Spleen (tissue), 11 donors: ENCODE results near the gene PANK1. TPM values are rescaled to one million over a fixed set of nuclear protein-coding genes. Genes with fewer than 3 reads are reported as not detected.

Experiments
- DNase-seq: peaks from one replicate; pipeline ENCODE4 v3.0.0-alpha.2; 2020
- H3K27ac ChIP-seq, 8 donors: fragments of 200-600 bp; sonication (generic) in 7 of 8; 1 replicate in 4 of 8; 2 replicates in 4 of 8; pipeline versions ENCODE4 v1.5.0 to v1.8.0; 2016 to 2021; ENCODE audit warnings: inconsistent platforms in 4 of 8, mild to moderate bottlenecking in 4 of 8, moderate library complexity in 1 of 8
- H3K27me3 ChIP-seq, 7 donors: fragments of 200-600 bp; sonication (generic) in 6 of 7; replicated peaks in 1 of 7; 1 replicate in 4 of 7; 2 replicates in 3 of 7; pipeline versions ENCODE4 v1.5.0 to v1.8.0; 2016 to 2021; ENCODE audit warnings: inconsistent platforms in 3 of 7, mild to moderate bottlenecking in 1 of 7
- H3K36me3 ChIP-seq, 6 donors: fragments of 200-600 bp; sonication (generic) in 5 of 6; 1 replicate in 4 of 6; 2 replicates in 2 of 6; pipeline versions ENCODE4 v1.5.0 to v1.8.0; 2016 to 2021; ENCODE audit warnings: inconsistent platforms in 2 of 6
- H3K4me1 ChIP-seq, 6 donors: fragments of 200-600 bp; sonication (generic) in 5 of 6; 1 replicate in 3 of 6; 2 replicates in 3 of 6; pipeline versions ENCODE4 v1.5.0 to v1.8.0; 2016 to 2021; ENCODE audit warnings: inconsistent platforms in 3 of 6
- H3K4me3 ChIP-seq, 8 donors: fragments of 200-600 bp; sonication (generic) in 7 of 8; 1 replicate in 4 of 8; 2 replicates in 4 of 8; pipeline versions ENCODE4 v1.5.0 to v1.8.0; 2016 to 2021; ENCODE audit warnings: inconsistent platforms in 4 of 8, mild to moderate bottlenecking in 4 of 8, moderate library complexity in 2 of 8
- H3K9me3 ChIP-seq, 8 donors: fragments of 200-600 bp; sonication (generic) in 7 of 8; 1 replicate in 4 of 8; 2 replicates in 4 of 8; pipeline versions ENCODE4 v1.5.0 to v1.8.0; 2016 to 2021; ENCODE audit warnings: inconsistent platforms in 4 of 8
- POLR2A ChIP-seq, 3 donors: fragments of 450-650 bp; IDR thresholded peaks; one replicate each; pipeline ENCODE4 v1.5.1; 2017; ENCODE audit warnings: antibody characterized with exemption in 3 of 3, mild to moderate bottlenecking in 1 of 3
- POLR2AphosphoS5 ChIP-seq, 3 donors: sonication (generic); formaldehyde crosslinking; IDR thresholded peaks; one replicate each; pipeline ENCODE4 v1.5.1; 2017; ENCODE audit warnings: antibody characterized with exemption in 3 of 3
- WGBS, 5 donors: extraction: QIAGEN DNeasy Blood & Tissue Kit in 3 of 5; methylation state at CpG; one replicate each; pipeline versions ENCODE4 v1.1.5 to v1.1.7; 2013 to 2018; 5-methylcytosine and 5-hydroxymethylcytosine counted together
- intact Hi-C: fragments of 100-400 bp; cut with DNase I; formaldehyde crosslinking; loops from one replicate; pipeline ENCODE4 v1.15.0; 2023; ENCODE audit warnings: low total_unique reads
- polyA plus RNA-seq, 3 donors: library from polyadenylated mRNA; stranded (reverse); fragments of 200-250 nt; gene quantifications; one replicate each; pipeline ENCODE4 v1.2.1, GENCODE V29; 2013
- total RNA-seq, 7 donors: library from RNA; depleted of rRNA in 3 of 7; stranded (reverse); fragments of >200 nt in 3 of 7; fragmentation: NEBNext Ultra II Directional in 4 of 7; extraction: Animal tissue kit (Norgen Biotek cat#: 25700) in 4 of 7; gene quantifications; one replicate each; pipeline versions ENCODE4 v1.1.0 to v1.2.1, GENCODE V29; 2016 to 2021
- TF ChIP-seq, protein P1 (sequence below), 11 experiments: fragments of 200-600 bp in 7 of 11; fragments of 450-650 bp in 4 of 11; sonication (generic) in 4 of 11; IDR thresholded peaks in 8 of 11; conservative IDR thresholded peaks in 3 of 11; 1 replicate in 7 of 11; 2 replicates in 4 of 11; pipeline versions ENCODE4 v1.4.0 to v1.8.0; 2016 to 2021; ENCODE audit warnings: antibody characterized with exemption in 11 of 11, inconsistent platforms in 4 of 11, mild to moderate bottlenecking in 1 of 11
- donor health status: healthy with polysubstance abuse.
- donor health status: DM: no; HTN: no; CAD: no; lungs with moderate emphysema.
- donor health status: DM: no; HTN: no; CAD: no.
- donor health status: Bipolar disorder and iron deficiency.
- donor health status: healthy.
- donor health status: DM: no; HTN: no; CAD: no.
- donor health status: DM: yes; HTN: yes; CAD: no.

PANK1 gene
- total and polyA plus RNA-seq, 10 donors = 0.37 to 6.2 (median 1.6) TPM

DNA sequence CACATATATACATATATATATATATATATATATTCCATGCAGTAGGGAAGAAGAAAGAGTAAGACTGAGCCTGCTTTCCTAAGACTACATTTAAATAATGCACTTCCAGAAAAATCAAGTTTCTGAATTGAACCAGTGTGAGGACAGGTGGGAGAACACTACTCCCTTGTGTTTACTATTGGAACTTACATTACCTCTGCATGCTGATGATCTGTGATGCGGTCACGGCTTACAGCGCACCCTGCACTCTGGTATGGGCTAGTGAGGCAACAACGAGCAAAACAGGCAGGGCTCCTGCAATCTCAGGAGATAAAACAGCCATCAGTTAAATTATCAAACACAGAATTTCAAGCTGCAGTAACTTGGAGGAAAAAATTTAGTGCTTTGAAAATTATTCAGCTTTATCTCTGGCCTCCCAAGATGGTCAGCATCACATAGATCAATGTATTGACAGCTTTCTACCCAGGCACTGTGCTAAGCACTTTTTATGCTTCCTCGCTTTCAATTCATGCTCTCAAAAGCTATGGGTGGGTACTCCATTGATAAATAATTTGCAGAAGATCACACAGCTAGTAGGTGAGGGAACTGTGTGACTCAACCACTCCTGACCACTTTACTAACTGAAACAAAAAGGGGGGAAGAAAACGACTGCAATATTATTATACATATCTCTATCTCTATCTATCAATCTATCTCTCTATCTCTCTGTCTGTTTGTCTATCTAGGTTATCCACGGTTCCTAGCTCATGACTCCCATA is 89.2 kb downstream of the PANK1 start:
- no peaks in the 10 kb centered on the region for H3K9me3 ChIP-seq
- TF ChIP-seq POLR2A (IDR thresholded peaks at IDR 0.05) (no peak), POLR2AphosphoS5 (IDR thresholded peaks at IDR 0.05) (no peak)
- TF ChIP-seq, protein P1, sequence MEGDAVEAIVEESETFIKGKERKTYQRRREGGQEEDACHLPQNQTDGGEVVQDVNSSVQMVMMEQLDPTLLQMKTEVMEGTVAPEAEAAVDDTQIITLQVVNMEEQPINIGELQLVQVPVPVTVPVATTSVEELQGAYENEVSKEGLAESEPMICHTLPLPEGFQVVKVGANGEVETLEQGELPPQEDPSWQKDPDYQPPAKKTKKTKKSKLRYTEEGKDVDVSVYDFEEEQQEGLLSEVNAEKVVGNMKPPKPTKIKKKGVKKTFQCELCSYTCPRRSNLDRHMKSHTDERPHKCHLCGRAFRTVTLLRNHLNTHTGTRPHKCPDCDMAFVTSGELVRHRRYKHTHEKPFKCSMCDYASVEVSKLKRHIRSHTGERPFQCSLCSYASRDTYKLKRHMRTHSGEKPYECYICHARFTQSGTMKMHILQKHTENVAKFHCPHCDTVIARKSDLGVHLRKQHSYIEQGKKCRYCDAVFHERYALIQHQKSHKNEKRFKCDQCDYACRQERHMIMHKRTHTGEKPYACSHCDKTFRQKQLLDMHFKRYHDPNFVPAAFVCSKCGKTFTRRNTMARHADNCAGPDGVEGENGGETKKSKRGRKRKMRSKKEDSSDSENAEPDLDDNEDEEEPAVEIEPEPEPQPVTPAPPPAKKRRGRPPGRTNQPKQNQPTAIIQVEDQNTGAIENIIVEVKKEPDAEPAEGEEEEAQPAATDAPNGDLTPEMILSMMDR (IDR thresholded peaks at IDR 0.05 in 8 of 11, conservative IDR thresholded peaks at IDR 0.05 in 3 of 11) = no peak
- no peaks in the 10 kb centered on the region for H3K27me3 ChIP-seq
- no peaks in the 10 kb centered on the region for H3K4me1 ChIP-seq
- intact Hi-C loops = no loop called here
- no peaks in the 10 kb centered on the region for H3K36me3 ChIP-seq
- no peak overlapping the region for H3K4me3 ChIP-seq
- no peak overlapping the region for H3K27ac ChIP-seq
- 82 to 88% (median 86%) methylated on average over 7 of the region's 7 CpGs for WGBS, 5 donors
- no peak for DNase-seq

GRCh38 chr10:89554433-89554832 is 90.6 kb downstream of the PANK1 start:
- intact Hi-C loops = no loop called here
- no peaks in the 10 kb centered on the region for H3K27me3 ChIP-seq
- DNase-seq = no peak
- no peak overlapping the region for H3K4me3 ChIP-seq
- no peaks in the 10 kb centered on the region for H3K9me3 ChIP-seq
- no peaks in the 10 kb centered on the region for H3K36me3 ChIP-seq
- H3K27ac ChIP-seq = no peak overlapping the region
- WGBS, 5 donors = 71 to 87% (median 80%) methylated on average over 1 of the region's 1 CpG
- no peaks in the 10 kb centered on the region for H3K4me1 ChIP-seq
- TF ChIP-seq POLR2A (IDR thresholded peaks at IDR 0.05) (no peak), POLR2AphosphoS5 (IDR thresholded peaks at IDR 0.05) (no peak)
- TF ChIP-seq, protein P1 (IDR thresholded peaks at IDR 0.05 in 8 of 11, conservative IDR thresholded peaks at IDR 0.05 in 3 of 11) = no peak

DNA sequence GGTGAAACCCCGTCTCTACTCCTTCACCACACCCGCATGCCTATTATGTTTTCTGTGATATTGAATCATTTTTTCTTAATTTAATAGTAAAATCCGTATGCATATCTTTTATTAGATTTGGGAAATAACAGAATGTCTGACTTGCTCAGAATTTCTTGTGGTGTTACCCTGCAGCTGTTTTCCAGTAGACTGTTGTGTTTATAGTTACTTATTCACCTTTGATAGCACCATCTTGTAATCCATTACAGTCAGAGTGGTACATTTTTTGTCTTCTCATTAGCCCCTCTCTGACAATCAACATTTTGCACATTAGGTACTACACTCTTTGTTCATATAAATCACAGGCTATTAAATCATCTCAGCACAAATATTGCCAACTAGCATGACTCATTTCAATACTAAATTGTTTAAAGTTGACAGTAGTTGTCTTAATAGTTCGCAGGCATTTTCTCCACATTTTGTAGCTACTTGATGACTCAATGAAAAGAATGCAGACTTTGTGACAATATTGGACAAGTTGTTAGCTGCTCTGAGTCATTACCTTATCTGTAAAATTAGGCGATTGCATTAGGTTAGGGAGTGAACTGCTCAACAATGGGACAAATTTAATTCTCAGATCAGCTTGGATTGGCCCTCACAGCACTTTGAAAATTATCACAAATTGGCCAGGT is 91.8 kb downstream of the PANK1 start:
- Histone ChIP-seq H3K36me3 (no peaks in the 10 kb centered on the region), H3K27me3 (no peaks in the 10 kb centered on the region), H3K27ac (no peak overlapping the region), H3K9me3 (no peaks in the 10 kb centered on the region), H3K4me3 (no peak overlapping the region), H3K4me1 (no peaks in the 10 kb centered on the region)
- TF ChIP-seq, protein P1 (IDR thresholded peaks at IDR 0.05 in 8 of 11, conservative IDR thresholded peaks at IDR 0.05 in 3 of 11) = no peak
- TF ChIP-seq POLR2AphosphoS5 (IDR thresholded peaks at IDR 0.05) = no peak
- TF ChIP-seq POLR2A (IDR thresholded peaks at IDR 0.05) = no peak
- 75 to 91% (median 80%) methylated on average over 5 of the region's 5 CpGs for WGBS, 5 donors
- intact Hi-C loops = no loop called here
- no peak for DNase-seq

DNA sequence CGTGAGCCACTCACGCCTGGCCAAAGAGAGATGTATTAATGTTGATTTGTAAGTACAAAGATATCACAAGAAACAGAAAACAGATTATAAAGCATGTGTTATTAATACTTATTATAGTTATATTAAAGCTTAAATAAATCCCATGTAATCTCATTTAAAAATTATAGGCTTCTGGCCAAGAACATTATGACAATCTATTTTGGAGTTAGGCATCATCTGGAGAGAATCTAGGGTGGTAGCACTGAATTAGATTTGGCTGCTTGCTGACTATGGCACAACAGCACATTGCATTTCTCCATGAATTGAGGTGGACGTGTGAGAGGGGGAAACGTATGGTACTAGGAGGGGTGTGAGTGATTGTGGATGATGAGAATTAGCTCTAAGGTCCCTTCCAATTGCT is 92.8 kb downstream of the PANK1 start:
- Histone ChIP-seq H3K27ac (no peak overlapping the region), H3K36me3 (no peaks in the 10 kb centered on the region), H3K27me3 (no peaks in the 10 kb centered on the region), H3K9me3 (no peaks in the 10 kb centered on the region), H3K4me1 (no peaks in the 10 kb centered on the region), H3K4me3 (no peak overlapping the region)
- no peak for DNase-seq
- TF ChIP-seq, protein P1 (IDR thresholded peaks at IDR 0.05 in 8 of 11, conservative IDR thresholded peaks at IDR 0.05 in 3 of 11) = no peak
- TF ChIP-seq POLR2AphosphoS5 (IDR thresholded peaks at IDR 0.05) (no peak), POLR2A (IDR thresholded peaks at IDR 0.05) (no peak)
- intact Hi-C loops = no loop called here
- 86 to 94% (median 89%) methylated on average over 4 of the region's 4 CpGs for WGBS, 5 donors
